Measurements from ENCODE around the gene ITPRID1. TPM values are rescaled to one million over a fixed set of nuclear protein-coding genes. Genes with fewer than 3 reads are reported as not detected.

The ITPRID1 gene
- total RNA-seq, 1 donor from 2014 or later, result not detected

GRCh38 chr7:31494421-31494820 lies 19.5 kb upstream of the ITPRID1 start:
- Mint-ChIP-seq H3K27me3 (ENCODE audit: low read depth) (peaks cover 16% of the 10 kb centered on the region), H3K27ac (no peak overlapping the region), H3K4me1 (no peaks in the 10 kb centered on the region), H3K9me3 (no peaks in the 10 kb centered on the region), H3K4me3 (no peak overlapping the region), H3K36me3 (no peaks in the 10 kb centered on the region)
- TF ChIP-seq, protein P1, sequence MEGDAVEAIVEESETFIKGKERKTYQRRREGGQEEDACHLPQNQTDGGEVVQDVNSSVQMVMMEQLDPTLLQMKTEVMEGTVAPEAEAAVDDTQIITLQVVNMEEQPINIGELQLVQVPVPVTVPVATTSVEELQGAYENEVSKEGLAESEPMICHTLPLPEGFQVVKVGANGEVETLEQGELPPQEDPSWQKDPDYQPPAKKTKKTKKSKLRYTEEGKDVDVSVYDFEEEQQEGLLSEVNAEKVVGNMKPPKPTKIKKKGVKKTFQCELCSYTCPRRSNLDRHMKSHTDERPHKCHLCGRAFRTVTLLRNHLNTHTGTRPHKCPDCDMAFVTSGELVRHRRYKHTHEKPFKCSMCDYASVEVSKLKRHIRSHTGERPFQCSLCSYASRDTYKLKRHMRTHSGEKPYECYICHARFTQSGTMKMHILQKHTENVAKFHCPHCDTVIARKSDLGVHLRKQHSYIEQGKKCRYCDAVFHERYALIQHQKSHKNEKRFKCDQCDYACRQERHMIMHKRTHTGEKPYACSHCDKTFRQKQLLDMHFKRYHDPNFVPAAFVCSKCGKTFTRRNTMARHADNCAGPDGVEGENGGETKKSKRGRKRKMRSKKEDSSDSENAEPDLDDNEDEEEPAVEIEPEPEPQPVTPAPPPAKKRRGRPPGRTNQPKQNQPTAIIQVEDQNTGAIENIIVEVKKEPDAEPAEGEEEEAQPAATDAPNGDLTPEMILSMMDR (IDR thresholded peaks at IDR 0.05; ENCODE audit: unreplicated experiment), result no peak
- no peak for DNase-seq (ENCODE audit: low spot score in 2 of 2, unreplicated experiment in 2 of 2)

GRCh38 chr7:31495653-31496052 lies 18.2 kb upstream of the ITPRID1 start:
- Mint-ChIP-seq H3K27me3 (ENCODE audit: low read depth) (peaks cover 7% of the 10 kb centered on the region), H3K4me3 (no peak overlapping the region), H3K36me3 (no peaks in the 10 kb centered on the region), H3K9me3 (no peaks in the 10 kb centered on the region), H3K4me1 (no peaks in the 10 kb centered on the region), H3K27ac (no peak overlapping the region)
- no peak for DNase-seq (ENCODE audit: low spot score in 2 of 2, unreplicated experiment in 2 of 2)
- TF ChIP-seq, protein P1 (IDR thresholded peaks at IDR 0.05; ENCODE audit: unreplicated experiment), result no peak

DNA sequence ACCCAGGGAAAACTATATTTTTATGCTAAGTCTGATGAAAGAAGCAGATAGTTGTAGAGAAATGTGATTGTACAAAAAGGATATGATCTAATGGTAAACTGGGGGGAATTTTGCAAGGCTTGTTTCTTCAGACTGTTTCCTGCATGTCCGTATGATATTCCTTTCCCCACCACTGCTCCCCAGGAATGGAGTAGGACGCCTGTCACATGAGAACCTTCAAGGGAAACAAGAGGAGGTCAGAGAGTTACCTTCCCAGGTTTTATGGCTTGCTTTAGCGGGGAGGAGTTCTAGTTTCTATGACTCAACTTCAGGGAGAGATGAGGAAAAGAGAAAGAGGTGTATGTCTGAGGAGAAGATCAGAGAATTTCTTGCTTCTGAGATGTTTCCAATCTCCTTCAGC lies 16.4 kb upstream of the ITPRID1 start:
- no peak overlapping the region for H3K27ac Mint-ChIP-seq

DNA sequence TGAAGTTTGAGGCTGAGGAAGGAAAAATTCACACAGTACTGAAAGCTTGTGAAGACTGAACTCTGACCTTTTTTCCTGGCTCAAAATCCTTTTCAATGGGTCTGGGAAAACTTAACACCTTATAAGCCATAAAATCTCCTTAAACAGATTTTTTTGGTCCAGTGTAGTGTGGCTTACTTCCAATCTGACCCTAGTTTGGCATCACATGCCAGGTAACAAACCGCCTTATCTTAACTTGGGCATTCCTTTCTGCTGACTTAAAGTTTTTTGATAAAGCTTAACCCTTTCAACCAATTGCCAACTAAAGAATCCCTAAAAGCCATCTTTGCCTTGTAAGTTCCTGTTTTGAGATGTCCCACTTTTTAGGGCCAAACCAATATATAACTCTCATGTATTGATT lies 13.2 kb upstream of the ITPRID1 start:
- H3K4me3 Mint-ChIP-seq, result no peak overlapping the region
- no peak for DNase-seq (ENCODE audit: low spot score in 2 of 2, unreplicated experiment in 2 of 2)
- no peak overlapping the region for H3K27ac Mint-ChIP-seq
- H3K9me3 Mint-ChIP-seq, result peaks cover 5% of the 10 kb centered on the region
- TF ChIP-seq, protein P1 (IDR thresholded peaks at IDR 0.05; ENCODE audit: unreplicated experiment), result no peak
- H3K27me3 Mint-ChIP-seq (ENCODE audit: low read depth), result peaks cover 5% of the 10 kb centered on the region
- no peaks in the 10 kb centered on the region for H3K4me1 Mint-ChIP-seq
- peaks cover 1% of the 10 kb centered on the region for H3K36me3 Mint-ChIP-seq

More for the DNA sequence above, 16.4 kb upstream of the ITPRID1 start:
- peaks cover 5% of the 10 kb centered on the region for H3K27me3 Mint-ChIP-seq (ENCODE audit: low read depth)
- DNase-seq (ENCODE audit: low spot score in 2 of 2, unreplicated experiment in 2 of 2), result no peak
- H3K36me3 Mint-ChIP-seq, result no peaks in the 10 kb centered on the region
- no peaks in the 10 kb centered on the region for H3K4me1 Mint-ChIP-seq
- TF ChIP-seq, protein P1 (IDR thresholded peaks at IDR 0.05; ENCODE audit: unreplicated experiment), result no peak
- H3K4me3 Mint-ChIP-seq, result no peak overlapping the region
- no peaks in the 10 kb centered on the region for H3K9me3 Mint-ChIP-seq

- TF ChIP-seq, protein P1 (IDR thresholded peaks at IDR 0.05; ENCODE audit: unreplicated experiment), result no peak
- Mint-ChIP-seq H3K4me1 (no peaks in the 10 kb centered on the region), H3K9me3 (peaks cover 20% of the 10 kb centered on the region), H3K4me3 (no peak overlapping the region), H3K36me3 (peaks cover 4% of the 10 kb centered on the region), H3K27me3 (ENCODE audit: low read depth) (peaks cover 9% of the 10 kb centered on the region), H3K27ac (no peak overlapping the region)
- no peak for DNase-seq (ENCODE audit: low spot score in 2 of 2, unreplicated experiment in 2 of 2)
Measured at GRCh38 chr7:31508823-31509222, 5.1 kb upstream of the ITPRID1 start.

GRCh38 chr7:31512166-31512565 lies 1.7 kb upstream of the ITPRID1 start:
- Mint-ChIP-seq H3K27ac (no peak overlapping the region), H3K4me3 (no peak overlapping the region), H3K4me1 (no peaks in the 10 kb centered on the region), H3K36me3 (peaks cover 2% of the 10 kb centered on the region), H3K9me3 (peaks cover 20% of the 10 kb centered on the region), H3K27me3 (ENCODE audit: low read depth) (peaks cover 9% of the 10 kb centered on the region)
- TF ChIP-seq, protein P1 (IDR thresholded peaks at IDR 0.05; ENCODE audit: unreplicated experiment), result no peak
- no peak for DNase-seq (ENCODE audit: low spot score in 2 of 2, unreplicated experiment in 2 of 2)

Data from mesothelial cell of epicardium (in vitro differentiated cells).